GM19238 (cell line): ENCODE measurements around the gene SUSD3.

Experiments
- DNase-seq: peaks from one replicate; pipeline ENCODE4 v3.0.0; 2011; ENCODE audit warnings: low spot score; ENCODE audit not compliant: insufficient read length

SUSD3 gene

GRCh38 chr9:93051680-93052089 is 6.8 kb upstream of the SUSD3 start:
- no peak for DNase-seq

- DNase-seq: no peak
Observed at GRCh38 chr9:93052791-93053540, 5.5 kb upstream of the SUSD3 start.

DNA sequence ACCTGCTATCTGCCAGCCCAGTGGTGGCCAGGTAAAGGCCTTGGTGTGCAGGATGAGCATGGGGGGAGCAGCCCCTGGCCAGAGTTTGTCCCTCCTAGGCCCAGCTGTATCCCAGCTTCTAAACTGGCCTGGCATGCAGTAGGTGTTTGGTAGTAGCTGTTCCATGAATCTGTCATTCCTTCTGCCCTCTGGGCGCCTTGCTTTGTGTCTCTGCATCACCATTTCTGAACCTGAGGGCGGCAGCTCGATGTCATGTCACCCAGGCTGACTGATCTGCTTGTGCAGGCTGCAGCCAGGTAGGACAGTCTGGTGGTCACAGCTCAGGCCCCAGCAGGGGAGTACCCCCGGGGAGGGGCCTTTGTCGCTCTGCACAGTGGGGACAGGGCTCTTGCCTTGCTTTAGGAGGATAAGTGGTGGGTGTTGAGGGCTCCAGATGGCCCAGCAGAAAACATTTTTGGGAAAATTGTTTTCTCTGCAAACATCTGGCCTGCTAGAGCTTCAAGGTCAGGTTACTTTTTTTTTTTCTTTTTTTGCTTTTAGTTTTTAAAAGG is 4.6 kb upstream of the SUSD3 start:
- DNase-seq: no peak

DNA sequence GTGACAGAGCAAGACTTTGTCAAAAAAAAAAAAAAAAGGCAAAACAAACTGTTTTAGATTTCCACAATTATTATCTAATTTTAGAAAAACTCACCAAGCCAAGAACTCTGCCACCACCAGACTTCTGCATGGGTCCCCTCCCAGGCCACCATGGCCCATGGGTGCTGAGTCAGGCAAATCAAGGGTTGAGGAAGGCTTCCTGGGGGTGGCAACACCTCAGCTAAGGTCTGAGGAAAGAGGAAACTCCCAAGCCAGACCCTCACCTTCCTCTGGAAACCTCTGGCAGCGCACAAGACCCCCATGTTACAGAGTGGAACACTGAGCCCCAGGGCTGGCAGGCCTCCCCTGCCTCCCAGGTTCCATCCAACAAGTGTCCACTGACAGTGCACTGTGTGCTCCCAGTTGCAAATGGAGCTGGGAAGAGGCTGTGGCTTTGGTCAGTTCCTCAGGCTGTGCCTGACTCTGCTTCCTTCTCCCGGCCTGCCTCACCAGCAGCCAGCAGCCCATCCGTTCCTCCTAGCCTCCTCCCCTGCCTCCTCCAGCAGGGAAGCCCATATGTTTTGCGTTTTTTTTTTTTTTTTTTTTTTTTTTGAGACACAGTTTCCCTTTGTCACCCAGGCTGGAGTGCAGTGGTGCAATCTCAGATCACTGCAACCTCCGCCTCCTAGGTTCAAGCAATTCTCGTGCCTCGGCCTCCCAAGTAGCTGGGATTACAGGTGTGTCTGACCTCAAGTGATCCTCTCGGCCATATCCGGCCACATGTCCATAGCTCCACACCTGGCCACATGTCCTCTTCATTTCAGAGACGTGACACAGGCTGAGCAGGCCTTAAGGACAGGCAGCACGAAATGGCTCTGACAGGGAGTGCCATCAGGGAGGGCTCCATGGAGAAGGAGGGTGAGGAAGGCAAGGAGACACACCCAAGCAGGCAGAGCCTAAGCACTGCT is 3.5 kb upstream of the SUSD3 start:
- no peak for DNase-seq

DNA sequence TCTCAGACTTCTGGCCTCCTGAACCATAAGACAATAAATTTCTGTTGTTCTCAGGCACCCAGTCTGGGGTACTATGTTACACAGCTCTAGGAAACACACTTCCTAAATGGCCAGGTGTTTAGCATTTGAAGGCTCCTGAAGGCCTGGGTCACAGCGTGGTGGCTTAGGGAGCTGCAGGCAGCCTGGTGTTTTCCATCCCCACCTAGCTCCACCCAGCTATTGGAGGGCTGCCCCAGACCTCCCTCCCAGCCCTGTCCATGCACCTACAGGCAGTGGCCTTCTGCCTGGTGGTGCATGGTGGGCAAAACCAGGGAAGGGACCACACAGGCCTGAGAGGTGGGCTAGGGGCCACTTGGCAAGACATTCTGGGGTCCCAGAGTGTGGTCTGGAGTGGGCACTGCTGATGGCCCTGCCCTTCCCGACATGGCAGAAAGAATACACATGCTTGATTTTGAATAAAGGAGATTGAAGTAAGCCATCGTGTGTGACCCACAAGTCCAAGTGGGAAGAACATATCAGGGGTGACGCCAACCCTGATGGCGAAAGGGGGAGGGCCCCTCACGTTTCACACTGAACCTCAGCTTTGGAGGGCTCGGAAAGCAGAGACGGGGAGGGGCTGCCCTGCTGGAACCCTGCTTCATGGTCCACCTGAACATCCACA is 1.3 kb upstream of the SUSD3 start:
- DNase-seq: no peak

GRCh38 chr9:93057703-93058354 is 672 bp upstream of the SUSD3 start:
- DNase-seq: no peak

DNA sequence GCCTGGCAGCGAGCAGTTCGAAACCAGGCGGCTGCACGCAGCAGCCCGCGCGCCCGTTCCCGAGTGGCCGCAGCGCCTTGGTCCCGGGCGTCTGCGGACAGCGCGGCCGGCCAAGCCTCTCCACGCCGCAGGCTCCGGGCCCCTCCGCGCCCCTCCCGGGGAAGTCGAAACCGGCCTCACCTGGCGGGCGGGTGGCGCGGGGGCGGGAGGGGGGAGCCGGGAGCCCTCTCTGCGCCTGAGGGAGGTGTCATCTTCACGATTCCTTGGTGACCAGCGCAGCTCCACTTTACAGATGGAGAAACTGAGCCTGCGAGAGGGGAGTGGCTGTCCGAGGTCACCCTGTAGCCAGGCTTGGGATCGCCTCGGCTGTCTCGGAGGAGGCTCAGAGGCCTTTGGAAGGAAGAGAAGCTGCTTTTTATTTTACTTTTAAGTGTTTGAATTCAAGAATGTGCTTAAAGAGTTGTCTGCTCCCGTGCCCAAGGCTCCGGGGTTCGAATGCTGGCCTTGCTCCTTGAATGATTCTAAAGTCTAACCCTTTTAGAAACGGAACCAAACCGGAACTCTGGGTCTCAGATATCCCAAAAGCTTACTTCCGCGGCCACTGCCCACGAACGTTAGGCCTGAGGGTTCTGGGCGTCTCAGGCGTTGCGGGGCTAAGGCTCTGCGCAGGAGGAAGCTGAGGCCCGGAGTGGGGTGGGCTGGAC is 662 bp downstream of the SUSD3 start:
- DNase-seq: no peak

GRCh38 chr9:93059715-93060578 is 1.4 kb downstream of the SUSD3 start:
- DNase-seq: no peak

- no peak for DNase-seq
Observed at GRCh38 chr9:93060746-93061259, 2.3 kb downstream of the SUSD3 start.

- no peak for DNase-seq
Observed at GRCh38 chr9:93061260-93061751, 2.8 kb downstream of the SUSD3 start.

GRCh38 chr9:93061791-93062763 is 3.6 kb downstream of the SUSD3 start:
- DNase-seq: peak; percentile 67

- peak; percentile 89 for DNase-seq
Observed at GRCh38 chr9:93064392-93065134, 6.1 kb downstream of the SUSD3 start.

DNA sequence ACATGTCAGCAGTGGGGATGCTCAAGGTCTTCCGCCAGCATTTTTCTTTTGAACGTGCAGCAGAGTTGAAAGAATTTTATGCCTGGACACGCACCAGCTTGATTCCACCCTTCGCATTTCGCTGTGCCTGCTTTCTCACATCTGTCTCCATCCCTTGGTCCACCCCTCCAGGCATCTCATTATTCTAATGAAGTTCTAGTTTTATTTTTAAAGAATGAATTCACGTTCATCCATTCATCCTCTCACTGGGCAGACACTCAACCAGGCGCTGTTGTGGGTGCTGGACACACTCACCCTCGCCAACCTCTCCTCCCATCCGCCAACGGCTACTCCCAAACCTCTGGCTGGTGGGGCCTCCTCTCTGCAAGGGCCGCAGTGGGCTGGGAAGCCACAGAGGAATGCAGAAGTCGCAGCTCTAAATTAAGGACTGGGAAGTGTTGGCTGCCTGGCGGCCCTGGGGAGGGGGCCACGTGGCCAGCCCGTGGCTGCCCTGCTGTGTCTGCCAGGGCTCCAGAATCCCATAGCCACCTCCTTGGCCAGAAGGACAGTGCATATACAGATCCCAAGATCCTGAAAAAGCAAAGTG is 6.7 kb downstream of the SUSD3 start:
- no peak for DNase-seq

- DNase-seq: no peak
Observed at GRCh38 chr9:93066978-93067603, 8.6 kb downstream of the SUSD3 start.

DNA sequence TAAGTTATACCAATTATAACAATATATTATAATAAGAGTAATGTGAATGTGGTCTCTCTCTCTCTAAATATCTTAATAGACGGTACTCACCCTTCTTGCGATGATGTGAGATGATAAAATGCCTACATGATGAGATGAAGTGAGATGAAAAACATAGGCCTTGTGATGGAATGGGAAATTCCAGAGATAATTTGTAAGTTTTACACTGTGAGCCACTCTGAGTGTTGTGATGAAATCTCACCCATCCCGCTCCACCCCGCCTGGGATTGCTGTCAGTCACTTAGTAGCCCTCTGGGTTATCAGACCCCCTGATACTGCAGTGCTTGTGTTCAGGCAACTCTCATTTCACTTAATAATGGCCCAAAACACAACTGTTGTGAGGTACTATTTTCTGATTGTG is 10.5 kb downstream of the SUSD3 start:
- no peak for DNase-seq

DNA sequence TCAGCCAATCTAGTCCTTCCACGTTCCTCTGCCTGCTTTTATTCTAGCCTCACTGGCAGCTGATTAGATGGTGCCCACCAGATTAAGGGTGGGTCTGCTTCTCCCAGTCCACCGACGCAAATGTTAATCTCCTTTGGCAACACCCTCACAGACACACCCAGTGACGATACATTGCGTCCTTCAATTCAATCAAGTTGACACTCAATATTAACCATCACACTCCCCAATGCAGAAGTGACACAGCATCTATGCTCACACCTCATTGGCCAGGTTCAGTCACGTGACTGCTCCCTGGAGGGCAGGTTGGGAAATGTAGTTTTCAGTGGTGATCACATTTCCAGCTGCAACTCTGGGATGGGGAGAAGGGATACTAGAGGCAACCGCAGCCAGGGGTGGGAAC is 13.0 kb downstream of the SUSD3 start:
- no peak for DNase-seq
